ENCODE measurements around the gene MT1E. TPM values are rescaled to one million over a fixed set of nuclear protein-coding genes. Genes with fewer than 3 reads are reported as not detected.

MT1E gene
- total and polyA plus RNA-seq, 2 of the 8 experiments (the other 6 are each of a cell fraction or from before 2014, with no cell fraction given): 7.9 to 117 TPM

GRCh38 chr16:56630134-56630533 lies 4.6 kb downstream of the MT1E start:
- no peak overlapping the region for H4K5ac ChIP-seq (ENCODE audit: insufficient read length, low read depth, low read length)
- POLR2A ChIA-PET (ENCODE audit: partially characterized antibody): interaction anchor here (0.8 to 1.8 kb wide), 6 partner anchors 11 to 55 kb away, joined by 3 to 6 read pairs (median 4); partner anchors contain the start of gene MT1X
- DNase-seq (ENCODE audit: low read depth in 1 of 2, low spot score in 2 of 2) (no peak), FAIRE-seq (no peak)
- CTCF ChIA-PET (ENCODE audit: partially characterized antibody): interaction anchor here (0.9 to 3.1 kb wide), 8 partner anchors 10 to 71 kb away, joined by 3 to 12 read pairs (median 6); no protein-coding TSS in a partner anchor
- H2BK120ac ChIP-seq (replicated peaks; ENCODE audit: low read depth, low read length): no peak overlapping the region
- H2BK5ac ChIP-seq (ENCODE audit: low read depth, low read length): no peak overlapping the region
- no peak overlapping the region for H2BK20ac ChIP-seq (ENCODE audit: low read length)
- peaks cover 0 to 20% (median 14%) of the 10 kb centered on the region in 4 experiments; a peak in 6 of 7 replicates for H3K4me1 ChIP-seq (replicated peaks in 1 of 4; ENCODE audit: control insufficient read depth in 3 of 4, insufficient read depth in 4 of 4, low read length in 3 of 4)
- no peak overlapping the region for H3K18ac ChIP-seq (ENCODE audit: extremely low read depth, low read length)
- H3K23me2 ChIP-seq (ENCODE audit: low read depth, low read length): peaks cover 7% of the 10 kb centered on the region; the same call in 1 of the 2 replicates
- H3K14ac ChIP-seq (ENCODE audit: insufficient read length): no peak overlapping the region
- H3K27me3 ChIP-seq (replicated peaks in 1 of 4; ENCODE audit: control insufficient read depth in 3 of 4, extremely low read depth in 1 of 4, insufficient read depth in 3 of 4, low read length in 3 of 4): peaks cover 88 to 98% (median 96%) of the 10 kb centered on the region in 4 experiments
- H3K56ac ChIP-seq (replicated peaks; ENCODE audit: insufficient read length, low read depth, low read length): no peak overlapping the region
- no peak overlapping the region for H3K23ac ChIP-seq (ENCODE audit: insufficient read length)
- H3K4me2 ChIP-seq (ENCODE audit: insufficient read depth in 1 of 2, low read depth in 2 of 2, low read length in 2 of 2): no peak overlapping the region
- H3K9ac ChIP-seq (replicated peaks in 1 of 4; ENCODE audit: extremely low read depth in 1 of 4, low read depth in 3 of 4, low read length in 3 of 4): no peak overlapping the region
- H2AFZ ChIP-seq (ENCODE audit: low read length): no peak overlapping the region
- no peaks in the 10 kb centered on the region for H3K79me1 ChIP-seq (ENCODE audit: low read depth, low read length)
- H3K4ac ChIP-seq (replicated peaks; ENCODE audit: insufficient read length, low read depth, low read length): no peak overlapping the region
- WGBS, 2 experiments (ENCODE audit: extremely low coverage in 1 of 2, insufficient coverage in 1 of 2, insufficient read length in 1 of 2, insufficient replicate concordance in 2 of 2, low coverage in 1 of 2, low lambda C conversion rate in 2 of 2, missing lambda C conversion rate in 1 of 2): 80% methylated on average over 3 of the region's 3 CpGs; no CpG with 5 or more reads in 1 of the 2 experiments
- H3K4me3 ChIP-seq (ENCODE audit: extremely low read depth in 1 of 4, insufficient read depth in 2 of 4, low read depth in 3 of 4, low read length in 4 of 4): no peak overlapping the region
- no peaks in the 10 kb centered on the region; a peak in 1 of 8 replicates for H3K36me3 ChIP-seq (ENCODE audit: control insufficient read depth in 2 of 4, insufficient read depth in 4 of 4, low read length in 3 of 4)
- no peak overlapping the region for H2BK12ac ChIP-seq (ENCODE audit: low read depth, low read length)
- H4K8ac ChIP-seq (ENCODE audit: extremely low read depth, insufficient read depth, low read length): no peak overlapping the region
- no peak overlapping the region for H3K27ac ChIP-seq (ENCODE audit: low read depth, low read length)
- H2AK5ac ChIP-seq (ENCODE audit: low read depth, low read length): no peak overlapping the region
- no peak overlapping the region for H2BK15ac ChIP-seq (ENCODE audit: low read length)
- no peaks in the 10 kb centered on the region for H3K79me2 ChIP-seq (ENCODE audit: control insufficient read depth in 1 of 2, insufficient read depth in 2 of 2, low read length in 2 of 2)
- H3K9me3 ChIP-seq (ENCODE audit: insufficient read depth in 2 of 2, low read depth in 1 of 2, low read length in 1 of 2): no peaks in the 10 kb centered on the region
- no peak overlapping the region for H4K91ac ChIP-seq (replicated peaks; ENCODE audit: insufficient read length, low read length)
- H4K20me1 ChIP-seq (replicated peaks in 1 of 2; ENCODE audit: control insufficient read depth in 1 of 2, insufficient read depth in 2 of 2, low read length in 2 of 2): peaks cover 8 to 22% of the 10 kb centered on the region in 2 experiments
- TF ChIP-seq RFX5 (IDR thresholded peaks at IDR 0.05; ENCODE audit: borderline replicate concordance, low read depth, low read length) (no peak), SP4 (IDR thresholded peaks at IDR 0.05; ENCODE audit: low read length) (no peak), SIX5 (IDR thresholded peaks at IDR 0.05; ENCODE audit: low read depth, low read length) (no peak), NANOG (IDR thresholded peaks at IDR 0.05; ENCODE audit: insufficient read depth, low read depth, low read length, poor library complexity, severe bottlenecking) (no peak), ATF3 (IDR thresholded peaks at IDR 0.05; ENCODE audit: insufficient read depth, low read depth, low read length) (no peak), CREB1 (IDR thresholded peaks at IDR 0.05) (no peak), MAX (IDR thresholded peaks at IDR 0.05) (no peak), JUND (IDR thresholded peaks at IDR 0.05; ENCODE audit: low read length) (no peak), PHF8 (conservative IDR thresholded peaks at IDR 0.05; ENCODE audit: low read depth, low read length) (no peak), GTF2F1 (IDR thresholded peaks at IDR 0.05; ENCODE audit: borderline replicate concordance, low read depth, low read length) (no peak), CTBP2 (IDR thresholded peaks at IDR 0.05; ENCODE audit: borderline replicate concordance, insufficient read depth, insufficient read length, low read length) (no peak), CBX8 (IDR thresholded peaks at IDR 0.05; ENCODE audit: borderline replicate concordance, low read depth, low read length) (no peak), RXRA (IDR thresholded peaks at IDR 0.05; ENCODE audit: insufficient read depth, low read depth, low read length) (no peak)
